Measurements from ENCODE around the gene MRPL43.
"Not testable (repeated sequence)": the region's sequence is repeated elsewhere in the genome, so short reads cannot be mapped to it uniquely, and the experiment has no call there.

Gene MRPL43

DNA sequence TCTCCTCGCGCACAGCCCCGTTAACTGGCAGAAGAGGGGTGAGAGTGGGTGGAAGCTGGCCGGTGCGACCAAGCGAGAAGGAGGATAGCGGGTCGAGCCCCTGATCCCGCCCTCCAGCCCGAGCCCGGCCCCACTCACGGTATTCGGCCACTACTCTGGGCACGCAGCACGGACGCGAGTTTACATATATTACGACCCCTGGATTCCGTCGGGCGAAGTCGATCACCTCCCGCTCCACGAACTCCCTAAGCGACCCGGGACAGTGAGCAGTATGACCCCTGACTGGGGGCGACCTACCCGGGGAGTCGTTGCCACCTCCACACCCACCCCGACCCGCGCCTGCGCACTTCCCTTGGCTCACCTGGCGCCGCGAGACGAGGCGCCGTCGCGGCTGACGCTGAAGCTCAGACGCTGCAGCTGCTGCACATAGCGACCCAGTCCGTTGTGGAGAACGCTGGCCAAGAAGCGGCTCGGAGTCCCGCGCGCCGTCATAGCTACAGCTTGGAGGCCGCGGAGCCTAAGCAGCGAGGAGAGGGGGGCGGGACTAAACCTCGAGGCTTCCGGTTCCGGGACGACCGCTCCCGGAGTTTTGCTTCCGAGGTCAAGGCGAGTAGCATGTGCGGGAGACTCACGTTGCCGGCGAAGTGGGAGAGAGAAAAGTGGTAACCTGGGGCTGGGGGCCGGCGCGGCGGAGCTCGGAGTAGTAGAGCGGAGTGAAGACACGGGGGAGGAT lies at the start of gene MRPL43, which contains the start of gene TWNK:
MRPL43 (minus strand) TSS at position 546 of the 733 bp plus-strand sequence; CDS start at position 492, 54 bp downstream.
TWNK (plus strand) TSS at position 592 of the 733 bp plus-strand sequence. CDS start 668 bp downstream, outside the sequence.
- DNase-seq (ENCODE audit: low read depth): peak; percentile 73

GRCh38 chr10:101036726-101037125 lies 49.4 kb upstream of the MRPL43 start:
- no peak for DNase-seq (ENCODE audit: low read depth)

DNA sequence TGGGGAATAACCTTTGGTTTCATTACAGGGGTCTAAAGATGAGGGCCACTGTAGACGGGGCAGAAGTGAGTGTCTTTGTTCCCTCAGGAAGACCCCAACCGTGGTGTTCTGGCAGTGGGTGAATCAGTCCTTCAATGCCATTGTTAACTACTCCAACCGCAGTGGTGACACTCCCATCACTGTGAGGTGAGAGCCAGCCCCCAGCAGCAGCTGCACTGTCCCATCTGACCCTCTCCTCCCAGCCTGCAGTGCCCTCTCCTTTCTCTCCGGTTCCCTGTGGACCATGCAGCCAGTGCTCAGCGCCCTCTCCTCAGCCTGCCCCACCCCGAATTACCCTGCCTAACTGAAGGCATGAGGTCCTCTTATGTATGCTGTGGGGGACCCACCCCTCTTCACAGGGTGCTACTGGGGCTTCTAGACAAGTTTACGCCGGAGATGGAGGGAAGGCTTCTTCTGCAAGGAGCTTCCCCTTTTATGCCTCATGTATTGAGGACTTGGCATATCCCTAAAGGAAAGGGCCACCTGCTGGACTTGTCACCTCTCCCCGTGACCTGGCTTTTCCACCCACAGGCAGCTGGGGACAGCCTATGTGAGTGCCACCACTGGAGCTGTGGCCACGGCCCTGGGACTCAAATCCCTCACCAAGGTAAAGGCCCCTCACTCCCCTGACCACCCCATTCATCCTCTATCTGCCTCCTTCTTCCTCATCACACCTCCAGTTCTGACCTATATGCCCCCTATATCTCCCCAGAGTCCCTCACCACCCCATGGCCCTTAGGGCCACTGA lies 48.8 kb upstream of the MRPL43 start:
- no peak for DNase-seq (ENCODE audit: low read depth)

GRCh38 chr10:101035314-101035713 lies 48.0 kb upstream of the MRPL43 start:
- DNase-seq (ENCODE audit: low read depth): no peak

DNA sequence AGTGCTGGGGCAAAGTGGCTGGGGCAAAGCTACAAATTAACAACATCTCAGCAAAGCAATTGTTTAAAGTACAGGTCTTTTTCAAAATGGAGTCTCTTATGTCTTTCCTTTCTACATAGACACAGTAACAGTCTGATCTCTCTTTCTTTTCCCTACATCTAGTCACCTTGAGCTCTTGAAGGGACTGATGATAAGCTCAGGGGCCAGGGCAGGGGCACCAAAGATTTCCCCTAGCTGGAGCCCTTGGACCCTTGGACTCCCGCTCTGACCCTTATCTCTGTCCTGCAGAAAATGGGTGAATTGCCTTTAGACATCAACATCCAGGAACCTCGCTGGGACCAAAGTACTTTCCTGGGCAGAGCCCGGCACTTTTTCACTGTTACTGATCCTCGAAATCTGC lies 47.1 kb upstream of the MRPL43 start:
- DNase-seq (ENCODE audit: low read depth): not testable (repeated sequence)

DNA sequence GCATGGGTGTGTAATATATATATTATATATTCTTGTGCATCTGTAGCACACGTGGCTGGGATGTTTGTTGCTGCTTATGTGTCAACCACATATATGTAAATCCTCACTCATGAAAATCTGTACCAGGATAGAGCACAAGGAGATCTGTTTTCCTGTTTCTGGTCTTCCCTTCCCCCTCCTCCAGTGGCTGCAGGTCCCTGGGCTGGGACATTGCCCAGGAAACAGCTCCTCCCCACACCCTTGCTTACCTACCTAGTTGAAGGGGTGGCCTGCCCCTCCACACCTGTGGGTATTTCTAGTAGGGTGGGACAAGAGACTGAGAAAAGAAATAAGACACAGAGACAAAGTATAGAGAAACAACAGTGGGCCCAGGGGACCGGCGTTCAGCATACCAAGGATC lies 46.0 kb upstream of the MRPL43 start:
- no peak for DNase-seq (ENCODE audit: low read depth)

- peak; percentile 71 for DNase-seq (ENCODE audit: low read depth)
Observed at GRCh38 chr10:101032637-101033224, 45.4 kb upstream of the MRPL43 start.

GRCh38 chr10:101031796-101032636 lies 44.7 kb upstream of the MRPL43 start:
- DNase-seq (ENCODE audit: low read depth): no peak

DNA sequence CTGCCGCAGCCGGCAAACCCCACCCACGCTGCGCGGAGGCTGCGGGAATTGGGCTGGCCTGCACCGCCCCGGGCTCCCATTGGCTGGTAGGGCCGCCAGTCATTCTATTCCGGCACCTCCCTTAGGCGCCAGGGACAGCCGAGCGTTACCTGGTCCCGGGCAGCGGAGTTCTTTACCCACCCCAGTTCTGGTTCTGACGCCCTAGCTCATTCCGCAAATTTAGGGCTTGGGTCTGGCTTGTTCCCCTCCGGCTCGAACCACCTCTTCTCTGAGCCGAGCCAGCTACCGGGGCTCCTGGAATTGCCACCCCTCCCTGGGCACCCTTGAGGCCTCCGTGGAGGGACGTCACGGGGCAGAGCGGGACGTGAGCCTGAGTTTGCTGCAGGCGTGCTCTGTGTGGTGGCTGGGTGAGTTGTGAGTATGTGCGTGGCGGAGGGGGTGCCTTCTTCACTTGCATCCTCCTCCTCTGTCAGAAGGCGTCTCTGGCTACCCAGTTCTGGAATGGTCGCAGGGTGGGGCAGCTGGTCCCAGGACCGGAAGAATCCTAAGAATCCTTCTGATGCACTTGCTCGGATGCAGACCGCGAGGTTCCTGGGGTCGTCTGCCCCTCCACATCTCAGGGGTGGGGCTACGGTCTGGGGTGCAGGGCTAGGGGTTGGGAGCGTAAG lies 44.0 kb upstream of the MRPL43 start, which contains the start of the genes PDZD7 and SFXN3:
PDZD7 (minus strand) TSS at position 2 of the 668 bp plus-strand sequence. CDS start 910 bp downstream, outside the sequence.
SFXN3 (plus strand) TSS at position 107 of the 668 bp plus-strand sequence. CDS start 3,461 bp downstream, outside the sequence.
- DNase-seq (ENCODE audit: low read depth): peak; percentile 81

GRCh38 chr10:101030496-101031127 lies 43.3 kb upstream of the MRPL43 start:
- no peak for DNase-seq (ENCODE audit: low read depth)

DNA sequence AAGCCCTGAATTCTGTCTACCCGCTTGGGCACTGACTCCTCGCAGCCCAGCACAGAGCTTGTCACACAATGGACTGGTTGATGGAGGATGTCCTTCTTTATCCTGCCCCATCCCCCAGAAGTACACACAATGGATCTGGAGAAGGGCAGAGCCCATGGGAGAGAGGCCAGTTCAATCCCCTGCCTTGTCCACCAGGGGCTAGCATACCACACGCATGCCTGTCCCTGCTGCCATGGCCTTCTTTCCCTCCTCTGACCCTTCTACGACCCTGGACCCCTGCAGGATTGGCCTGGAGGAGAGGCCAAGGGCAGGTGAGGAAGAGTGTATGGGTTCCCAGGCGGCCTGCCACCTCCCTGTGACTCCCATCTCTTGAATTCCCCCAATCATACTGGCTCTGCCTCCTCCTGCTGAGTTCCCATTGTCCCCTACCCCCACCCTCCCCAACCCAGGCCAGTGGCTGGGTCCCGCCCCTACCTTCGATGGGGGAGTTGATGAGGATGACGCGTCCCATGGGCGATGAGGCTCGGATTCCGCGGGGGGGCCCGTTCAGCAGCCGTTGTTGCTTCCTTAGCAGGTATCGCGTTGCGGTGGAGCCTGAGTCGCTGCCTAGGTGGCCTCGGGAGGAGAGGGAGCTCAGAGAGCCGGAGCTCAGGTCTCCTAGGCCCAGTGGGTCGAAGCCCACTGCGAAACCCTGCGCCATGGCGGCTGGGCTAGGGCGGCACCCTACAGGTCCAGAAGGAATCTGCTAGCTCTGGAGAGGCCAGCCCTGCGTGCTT lies 42.4 kb upstream of the MRPL43 start:
- DNase-seq (ENCODE audit: low read depth): no peak

DNA sequence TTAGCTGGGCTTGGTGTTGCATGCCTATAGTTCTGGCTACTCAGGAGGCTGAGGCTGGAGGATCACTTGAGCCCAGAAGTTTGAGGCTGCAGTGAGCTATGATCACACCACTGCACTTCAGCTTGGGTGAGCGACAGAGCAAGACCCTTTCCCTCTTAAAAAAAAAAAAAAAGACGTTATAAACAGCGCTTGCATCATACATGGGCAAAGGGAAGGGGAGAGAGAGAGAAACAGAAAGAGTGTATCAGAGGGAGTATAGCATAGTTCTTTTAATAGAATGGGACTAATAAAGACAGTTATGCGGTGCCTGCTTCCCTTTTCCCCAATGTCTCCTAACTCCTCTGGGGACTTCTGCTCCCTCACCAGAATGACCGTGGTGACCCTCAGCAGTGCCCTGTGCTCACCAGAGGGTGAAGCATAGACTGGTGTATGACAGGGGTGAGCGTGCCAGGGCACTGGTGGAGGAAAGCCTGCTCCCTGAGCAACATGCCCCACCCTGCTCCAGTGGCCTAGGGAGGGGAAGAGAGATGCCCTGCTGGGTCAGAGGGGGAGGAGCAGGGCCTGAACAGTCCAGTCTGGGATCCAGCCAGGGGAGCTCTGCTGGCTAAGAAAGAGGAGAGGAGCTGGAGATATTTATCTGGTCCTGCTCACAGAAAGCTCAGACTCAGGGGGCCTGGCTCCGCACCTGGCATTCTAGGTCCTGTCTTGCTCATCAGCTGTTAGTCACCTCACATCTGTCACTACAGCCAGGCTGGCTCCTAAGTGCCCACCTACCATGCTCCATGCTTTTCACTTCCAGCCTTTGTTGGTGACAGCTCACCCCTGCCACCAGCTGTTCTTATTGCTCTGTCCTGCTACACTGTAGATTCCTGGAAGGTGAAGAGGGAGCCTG lies 41.4 kb upstream of the MRPL43 start:
- DNase-seq (ENCODE audit: low read depth): no peak

GRCh38 chr10:101027106-101027720 lies 39.9 kb upstream of the MRPL43 start:
- no peak for DNase-seq (ENCODE audit: low read depth)

GRCh38 chr10:101022967-101023705 lies 35.8 kb upstream of the MRPL43 start:
- no peak for DNase-seq (ENCODE audit: low read depth)

DNA sequence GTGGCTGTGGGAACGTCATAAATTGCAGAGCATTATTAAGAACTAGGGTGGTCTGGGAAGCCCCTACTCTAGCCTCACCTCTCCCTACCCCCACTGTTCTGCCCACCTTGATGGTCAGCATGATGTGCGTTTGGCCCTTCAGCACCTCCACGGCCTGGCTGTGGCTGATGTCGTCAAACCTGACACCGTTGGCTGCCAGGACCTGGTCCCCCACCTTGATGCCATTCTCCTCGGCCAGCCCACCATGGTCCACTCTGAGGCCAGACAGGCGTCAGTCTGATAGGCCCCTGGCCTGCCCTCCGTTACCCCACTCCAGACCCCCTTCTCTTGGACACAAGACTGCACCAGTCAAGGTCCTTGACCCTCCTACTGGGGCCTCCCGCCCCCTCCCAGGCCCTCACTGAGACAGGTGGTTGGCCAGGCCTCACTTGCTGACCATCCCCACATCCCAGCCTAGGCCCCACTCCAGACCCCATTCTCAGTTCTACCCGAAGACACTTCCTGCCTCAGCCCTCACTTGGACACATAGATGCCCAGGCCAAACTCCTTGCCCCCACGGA lies 34.5 kb upstream of the MRPL43 start:
- DNase-seq (ENCODE audit: low read depth): no peak

DNA sequence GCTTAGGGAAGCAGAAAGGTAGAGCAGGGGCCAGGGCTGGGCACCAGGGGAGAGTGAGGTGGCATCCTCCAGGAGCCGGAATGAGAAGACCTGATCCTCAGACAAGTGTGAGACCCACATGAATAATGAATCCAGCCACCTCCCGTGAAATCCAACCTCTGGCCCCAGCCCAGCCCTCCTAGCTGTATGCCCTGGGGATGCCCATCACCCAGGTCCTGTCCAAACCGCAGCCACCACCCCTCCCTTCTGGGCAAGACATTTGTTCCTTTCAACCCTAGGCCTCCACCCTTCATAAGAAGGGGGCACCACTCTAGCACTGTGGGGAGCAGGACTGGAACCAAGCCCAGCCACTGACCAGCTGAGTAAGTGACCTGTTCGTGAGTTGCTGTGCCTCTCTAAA lies 33.9 kb upstream of the MRPL43 start:
- no peak for DNase-seq (ENCODE audit: low read depth)

GRCh38 chr10:101020427-101021075 lies 33.3 kb upstream of the MRPL43 start:
- DNase-seq (ENCODE audit: low read depth): no peak
